Spleen (tissue), 7 donors: Measurements from ENCODE around the gene MRPS33.

Source experiments
- CTCF ChIP-seq, 11 experiments: fragments of 200-600 bp in 7 of 11; fragments of 450-650 bp in 4 of 11; sonication (generic) in 4 of 11; IDR thresholded peaks in 8 of 11; conservative IDR thresholded peaks in 3 of 11; 1 replicate in 7 of 11; 2 replicates in 4 of 11; pipeline versions ENCODE4 v1.4.0 to v1.8.0; 2016 to 2021; ENCODE audit warnings: antibody characterized with exemption in 11 of 11, inconsistent platforms in 4 of 11, mild to moderate bottlenecking in 1 of 11
- POLR2A ChIP-seq, 3 donors: fragments of 450-650 bp; IDR thresholded peaks; one replicate each; pipeline ENCODE4 v1.5.1; 2017; ENCODE audit warnings: antibody characterized with exemption in 3 of 3, mild to moderate bottlenecking in 1 of 3
- POLR2AphosphoS5 ChIP-seq, 3 donors: sonication (generic); formaldehyde crosslinking; IDR thresholded peaks; one replicate each; pipeline ENCODE4 v1.5.1; 2017; ENCODE audit warnings: antibody characterized with exemption in 3 of 3
- donor health status: DM: no; HTN: no; CAD: no; lungs with moderate emphysema.
- donor health status: DM: no; HTN: no; CAD: no.
- donor health status: DM: no; HTN: no; CAD: no.

GRCh38 chr7:140998715-140999114 lies 16.0 kb downstream of the MRPS33 start:
- TF ChIP-seq CTCF (IDR thresholded peaks at IDR 0.05 in 8 of 11, conservative IDR thresholded peaks at IDR 0.05 in 3 of 11) (no peak), POLR2AphosphoS5 (IDR thresholded peaks at IDR 0.05) (no peak), POLR2A (IDR thresholded peaks at IDR 0.05) (no peak)
